A549 (cell line): ENCODE measurements around the gene PDGFRA. TPM values are rescaled to one million over a fixed set of nuclear protein-coding genes. Genes with fewer than 3 reads are reported as not detected.

Experiments used
- ATAC-seq, 2 experiments: fragments of 200-7000 bp in 1 of 2; fragments of >200 bp in 1 of 2; cut with Nextera tagmentation in 1 of 2; cut with Tn5 transposase in 1 of 2; 3 replicates each; pipeline versions ENCODE4 v1.8.0 to v1.9.1; 2018 to 2020; ENCODE audit warnings: mild to moderate bottlenecking in 1 of 2, moderate library complexity in 1 of 2
- CTCF ChIA-PET: fragments of 300-600 bp; sonication (Branson Sonifier 250); formaldehyde crosslinking; extraction: SDS; loops from one replicate; lab custom pipeline; 2021; ENCODE audit warnings: antibody characterized with exemption, inconsistent platforms; lab: Yijun Ruan, JAX
- POLR2A ChIA-PET: fragments of 350-600 bp; formaldehyde crosslinking; extraction: SDS; loops from one replicate; lab custom pipeline; 2021; ENCODE audit warnings: antibody characterized with exemption, inconsistent platforms; lab: Yijun Ruan, JAX
- DNase-seq, 2 experiments: peaks; one replicate each; pipeline versions ENCODE4 v3.0.0 to v3.0.0-alpha.2; 2011 to 2016; ENCODE audit warnings: low read depth in 1 of 2, low spot score in 1 of 2
- FAIRE-seq: peaks from 2 replicates; lab custom pipeline; 2011; peaks lifted over from hg19 to GRCh38; lab: Jason Lieb, UNC
- H3K27ac ChIP-seq, 2 experiments: fragments of >200 bp; sonication (Bioruptor Twin); formaldehyde crosslinking; 3 replicates each; pipeline ENCODE4 v1.5.1; 2016 to 2017
- H3K4me1 ChIP-seq: fragments of >200 bp; sonication (Bioruptor Twin); formaldehyde crosslinking; 3 replicates; pipeline ENCODE4 v1.6.1; 2016
- H3K4me2 ChIP-seq: fragments of >200 bp; sonication (Bioruptor Twin); formaldehyde crosslinking; 3 replicates; pipeline ENCODE4 v1.6.1; 2016
- H3K4me3 ChIP-seq: fragments of >200 bp; sonication (Bioruptor Twin); formaldehyde crosslinking; 3 replicates; pipeline ENCODE4 v1.5.1; 2016
- H3K9me3 ChIP-seq: fragments of >200 bp; sonication (Bioruptor Twin); formaldehyde crosslinking; 3 replicates; pipeline ENCODE4 v1.6.1; 2016
- ATOH8 ChIP-seq: fragments of 250-450 bp; sonication (Bioruptor Pico); IDR thresholded peaks from 2 replicates; pipeline ENCODE4 v1.5.0; 2020; ENCODE audit warnings: low read depth, mild to moderate bottlenecking, moderate library complexity
- CBX8 ChIP-seq: fragments of 200-600 bp; sonication (generic); IDR thresholded peaks from 2 replicates; pipeline ENCODE4 v1.6.1; 2016
- CEBPB ChIP-seq, 2 experiments: fragments of >200 bp in 1 of 2; sonication (Bioruptor Twin) in 1 of 2; formaldehyde crosslinking in 1 of 2; IDR thresholded peaks; 2 replicates each; pipeline ENCODE4 v1.6.1; 2012 to 2016
- CHD4 ChIP-seq: fragments of 200-600 bp; sonication (generic); IDR thresholded peaks from 2 replicates; pipeline ENCODE4 v1.6.1; 2016; ENCODE audit warnings: antibody characterized with exemption, mild to moderate bottlenecking, borderline replicate concordance
- EHF ChIP-seq: fragments of 250-450 bp; sonication (Bioruptor Pico); IDR thresholded peaks from 2 replicates; pipeline ENCODE4 v1.5.0; 2020; ENCODE audit warnings: mild to moderate bottlenecking
- EHMT2 ChIP-seq: fragments of 200-600 bp; sonication (generic); IDR thresholded peaks from 2 replicates; pipeline ENCODE4 v1.6.1; 2016; ENCODE audit warnings: antibody characterized with exemption, low read depth, mild to moderate bottlenecking, moderate library complexity
- FOSL2 ChIP-seq, 2 experiments: fragments of 450-650 bp in 1 of 2; fragments of >200 bp in 1 of 2; sonication (Bioruptor Twin) in 1 of 2; formaldehyde crosslinking; IDR thresholded peaks; 2 replicates each; pipeline versions ENCODE4 v1.5.0 to v1.6.1; 2016 to 2020; ENCODE audit warnings: mild to moderate bottlenecking in 1 of 2, moderate library complexity in 1 of 2
- FOXS1 ChIP-seq: fragments of 250-450 bp; sonication (Bioruptor Pico); IDR thresholded peaks from 2 replicates; pipeline ENCODE4 v1.5.0; 2020; ENCODE audit warnings: mild to moderate bottlenecking, moderate library complexity
- GATA3 ChIP-seq: IDR thresholded peaks from 2 replicates; pipeline ENCODE4 v1.6.1; 2012; ENCODE audit warnings: borderline replicate concordance
- HEYL ChIP-seq: fragments of 250-450 bp; sonication (Bioruptor Pico); IDR thresholded peaks from 2 replicates; pipeline ENCODE4 v1.8.0; 2021; ENCODE audit warnings: mild to moderate bottlenecking, moderate library complexity
- HMGXB4 ChIP-seq: fragments of 250-450 bp; sonication (Bioruptor Pico); IDR thresholded peaks from 2 replicates; pipeline ENCODE4 v1.5.0; 2021; ENCODE audit warnings: mild to moderate bottlenecking, moderate library complexity, borderline replicate concordance
- HOXA7 ChIP-seq: fragments of 250-450 bp; sonication (Bioruptor Pico); IDR thresholded peaks from 2 replicates; pipeline ENCODE4 v1.5.0; 2020; ENCODE audit warnings: mild to moderate bottlenecking, moderate library complexity
- JUNB ChIP-seq: fragments of >200 bp; sonication (Bioruptor Twin); formaldehyde crosslinking; IDR thresholded peaks from 2 replicates; pipeline ENCODE4 v1.6.1; 2016
- KDM1A ChIP-seq: fragments of 200-600 bp; sonication (generic); IDR thresholded peaks from 2 replicates; pipeline ENCODE4 v1.6.1; 2016; ENCODE audit warnings: low read depth, mild to moderate bottlenecking
- KDM5A ChIP-seq: fragments of 200-600 bp; sonication (generic); IDR thresholded peaks from 2 replicates; pipeline ENCODE4 v1.6.1; 2016; ENCODE audit warnings: antibody characterized with exemption, mild to moderate bottlenecking
- MYC ChIP-seq: IDR thresholded peaks from 2 replicates; pipeline ENCODE4 v1.6.1; 2012; ENCODE audit warnings: mild to moderate bottlenecking, inconsistent platforms, low read length, improper control_type of control experiment, borderline replicate concordance
- POLR2A ChIP-seq: IDR thresholded peaks from 2 replicates; pipeline ENCODE4 v1.6.1; 2012; ENCODE audit warnings: mild to moderate bottlenecking, low read length
- POLR2AphosphoS2 ChIP-seq: conservative IDR thresholded peaks from 2 replicates; pipeline ENCODE4 v1.6.1; 2012; ENCODE audit warnings: low read length, improper control_type of control experiment, inconsistent platforms
- RARB ChIP-seq: fragments of 250-450 bp; sonication (Bioruptor Pico); IDR thresholded peaks from 2 replicates; pipeline ENCODE4 v1.8.0; 2021; ENCODE audit warnings: mild to moderate bottlenecking, moderate library complexity
- RCOR1 ChIP-seq: fragments of 150-350 bp; IDR thresholded peaks from 2 replicates; pipeline ENCODE4 v1.6.1; 2014; ENCODE audit warnings: antibody characterized with exemption, low read length, low read depth
- RNF2 ChIP-seq: fragments of 200-600 bp; sonication (generic); IDR thresholded peaks from 2 replicates; pipeline ENCODE4 v1.6.1; 2016; ENCODE audit warnings: low read depth, mild to moderate bottlenecking, antibody characterized with exemption, moderate library complexity, borderline replicate concordance
- SREBF2 ChIP-seq: fragments of 450-650 bp; IDR thresholded peaks from 2 replicates; pipeline ENCODE4 v1.6.1; 2014; ENCODE audit warnings: mild to moderate bottlenecking, moderate library complexity
- ZSCAN20 ChIP-seq: fragments of 250-450 bp; sonication (Bioruptor Pico); IDR thresholded peaks from 2 replicates; pipeline ENCODE4 v1.8.0; 2022; ENCODE audit warnings: mild to moderate bottlenecking, moderate library complexity
- WGBS: methylation state at CpG from one replicate; pipeline ENCODE4 v1.1.6; 2017; ENCODE audit errors: missing lambda C conversion rate; 5-methylcytosine and 5-hydroxymethylcytosine counted together
- polyA plus RNA-seq, 4 experiments: library from polyadenylated mRNA; depleted of rRNA in 3 of 4; stranded (reverse); fragments of >200 nt; fragmentation: RNase III in 1 of 4; extraction: RNeasy Plus Mini Kit Qiagen cat#74134 plus additional on column Dnase treatment in 1 of 4; gene quantifications; 2 replicates in 3 of 4; 3 replicates in 1 of 4; pipeline ENCODE4 v1.2.3, GENCODE V29; 2011 to 2017
- TF ChIP-seq, protein P1 (sequence below): fragments of >200 bp; sonication (Bioruptor Twin); formaldehyde crosslinking; IDR thresholded peaks from 3 replicates; pipeline ENCODE4 v1.5.1; 2016
- TF ChIP-seq, protein P2 (sequence below): IDR thresholded peaks from 2 replicates; pipeline ENCODE4 v1.6.1; 2012; ENCODE audit warnings: low read depth, borderline replicate concordance
- TF ChIP-seq, protein P3 (sequence below): fragments of 450-650 bp; IDR thresholded peaks from 2 replicates; pipeline ENCODE4 v1.6.1; 2014; ENCODE audit warnings: antibody characterized with exemption

PDGFRA gene
- polyA plus RNA-seq, 2 of the 4 experiments (the other 2 are of a cell fraction): 0.40 to 0.92 TPM

DNA sequence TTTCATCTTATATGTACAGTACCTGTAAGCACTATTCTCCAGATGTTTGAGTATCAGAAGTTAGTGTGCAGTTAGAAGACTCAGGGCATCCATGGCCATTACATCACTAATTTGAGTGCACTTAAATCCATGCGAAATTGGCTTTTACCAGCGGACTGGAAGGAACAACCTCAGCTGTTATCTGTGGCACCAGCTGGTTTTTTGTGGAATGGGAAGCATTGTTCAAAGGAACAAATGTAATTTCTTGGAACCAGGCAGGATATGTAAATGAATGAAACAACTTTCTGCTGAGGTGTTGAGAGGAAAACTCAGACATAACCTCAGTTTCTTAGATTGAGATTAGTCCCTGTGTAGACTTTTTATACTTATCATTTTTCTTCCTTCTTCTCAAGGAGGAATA is 60.2 kb downstream of the PDGFRA start:
- Histone ChIP-seq H3K4me3 (no peak overlapping the region), H3K4me1 (no peaks in the 10 kb centered on the region)
- FAIRE-seq: no peak
- ChIA-PET CTCF (no interaction called here), POLR2A (no interaction called here)
- no peak for DNase-seq
- TF ChIP-seq HMGXB4 (CRISPR knock-in tag) (no peak), EHF (CRISPR knock-in tag) (no peak), HEYL (CRISPR knock-in tag) (no peak), FOSL2 (IDR thresholded peaks at IDR 0.05) (no peak), FOSL2 (CRISPR knock-in tag; IDR thresholded peaks at IDR 0.05) (no peak), CEBPB (IDR thresholded peaks at IDR 0.05) (no peak), RARB (CRISPR knock-in tag) (no peak), EHMT2 (no peak), POLR2AphosphoS2 (no peak)
- TF ChIP-seq, protein P1, sequence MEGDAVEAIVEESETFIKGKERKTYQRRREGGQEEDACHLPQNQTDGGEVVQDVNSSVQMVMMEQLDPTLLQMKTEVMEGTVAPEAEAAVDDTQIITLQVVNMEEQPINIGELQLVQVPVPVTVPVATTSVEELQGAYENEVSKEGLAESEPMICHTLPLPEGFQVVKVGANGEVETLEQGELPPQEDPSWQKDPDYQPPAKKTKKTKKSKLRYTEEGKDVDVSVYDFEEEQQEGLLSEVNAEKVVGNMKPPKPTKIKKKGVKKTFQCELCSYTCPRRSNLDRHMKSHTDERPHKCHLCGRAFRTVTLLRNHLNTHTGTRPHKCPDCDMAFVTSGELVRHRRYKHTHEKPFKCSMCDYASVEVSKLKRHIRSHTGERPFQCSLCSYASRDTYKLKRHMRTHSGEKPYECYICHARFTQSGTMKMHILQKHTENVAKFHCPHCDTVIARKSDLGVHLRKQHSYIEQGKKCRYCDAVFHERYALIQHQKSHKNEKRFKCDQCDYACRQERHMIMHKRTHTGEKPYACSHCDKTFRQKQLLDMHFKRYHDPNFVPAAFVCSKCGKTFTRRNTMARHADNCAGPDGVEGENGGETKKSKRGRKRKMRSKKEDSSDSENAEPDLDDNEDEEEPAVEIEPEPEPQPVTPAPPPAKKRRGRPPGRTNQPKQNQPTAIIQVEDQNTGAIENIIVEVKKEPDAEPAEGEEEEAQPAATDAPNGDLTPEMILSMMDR: no peak
- TF ChIP-seq, all 56 proteins: peak for 0
- 14% methylated on average over 2 of the region's 2 CpGs for WGBS
- no peak overlapping the region for H3K27ac ChIP-seq
- H3K9me3 ChIP-seq: no peaks in the 10 kb centered on the region
- no peak for ATAC-seq
- no peak overlapping the region for H3K4me2 ChIP-seq

- WGBS: 1% methylated on average over 3 of the region's 3 CpGs
- Histone ChIP-seq H3K27ac (no peak overlapping the region), H3K4me3 (no peak overlapping the region)
- FAIRE-seq: no peak
- TF ChIP-seq ATOH8 (CRISPR knock-in tag): no peak
- no peak for TF ChIP-seq CHD4
- no peak for TF ChIP-seq SREBF2
- no peak for TF ChIP-seq RCOR1
- TF ChIP-seq RARB (CRISPR knock-in tag): no peak
- TF ChIP-seq, all 56 proteins: peak for 0
- CTCF ChIA-PET: interaction anchor here (1.1 kb wide), 1 partner anchor 150 kb away, joined by 3 read pairs; no protein-coding TSS in a partner anchor
- DNase-seq (no peak), ATAC-seq (no peak)
- Histone ChIP-seq H3K4me2 (no peak overlapping the region), H3K9me3 (no peaks in the 10 kb centered on the region), H3K4me1 (no peaks in the 10 kb centered on the region)
- POLR2A ChIA-PET: no interaction called here
These were observed 61.9 kb downstream of the PDGFRA start for GRCh38 chr4:54290980-54291379.

DNA sequence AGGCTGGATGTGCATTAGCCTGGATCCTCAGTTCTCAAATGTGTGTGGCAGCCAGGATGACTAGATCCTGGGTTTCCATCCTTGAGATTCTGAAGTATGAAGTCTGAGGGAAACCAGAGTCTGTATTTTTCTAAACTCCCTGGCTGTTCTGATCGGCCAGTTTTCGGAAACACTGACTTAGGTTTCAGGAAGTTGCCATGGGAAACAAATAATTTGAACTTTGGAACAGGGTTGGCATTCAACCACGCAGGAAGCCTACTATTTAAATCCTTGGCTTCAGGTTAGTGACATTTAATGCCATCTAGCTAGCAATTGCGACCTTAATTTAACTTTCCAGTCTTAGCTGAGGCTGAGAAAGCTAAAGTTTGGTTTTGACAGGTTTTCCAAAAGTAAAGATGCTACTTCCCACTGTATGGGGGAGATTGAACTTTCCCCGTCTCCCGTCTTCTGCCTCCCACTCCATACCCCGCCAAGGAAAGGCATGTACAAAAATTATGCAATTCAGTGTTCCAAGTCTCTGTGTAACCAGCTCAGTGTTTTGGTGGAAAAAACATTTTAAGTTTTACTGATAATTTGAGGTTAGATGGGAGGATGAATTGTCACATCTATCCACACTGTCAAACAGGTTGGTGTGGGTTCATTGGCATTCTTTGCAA is 67.6 kb downstream of the PDGFRA start:
- POLR2A ChIA-PET: no interaction called here
- H3K4me2 ChIP-seq: no peak overlapping the region
- 35% methylated on average over 7 of the region's 7 CpGs for WGBS
- CTCF ChIA-PET: no interaction called here
- no peak overlapping the region for H3K27ac ChIP-seq
- DNase-seq (no peak), FAIRE-seq (no peak), ATAC-seq (no peak)
- H3K4me1 ChIP-seq: no peaks in the 10 kb centered on the region
- no peak for TF ChIP-seq RNF2
- no peak for TF ChIP-seq KDM1A
- no peak for TF ChIP-seq POLR2A
- TF ChIP-seq MYC: no peak
- no peak for TF ChIP-seq ZSCAN20
- TF ChIP-seq FOXS1 (CRISPR knock-in tag): no peak
- no peak for TF ChIP-seq HMGXB4 (CRISPR knock-in tag)
- no peak for TF ChIP-seq KDM5A
- no peak for TF ChIP-seq JUNB
- no peak for TF ChIP-seq GATA3
- TF ChIP-seq HEYL (CRISPR knock-in tag): no peak
- no peak for TF ChIP-seq EHF (CRISPR knock-in tag)
- TF ChIP-seq CBX8: no peak
- TF ChIP-seq, protein P2, sequence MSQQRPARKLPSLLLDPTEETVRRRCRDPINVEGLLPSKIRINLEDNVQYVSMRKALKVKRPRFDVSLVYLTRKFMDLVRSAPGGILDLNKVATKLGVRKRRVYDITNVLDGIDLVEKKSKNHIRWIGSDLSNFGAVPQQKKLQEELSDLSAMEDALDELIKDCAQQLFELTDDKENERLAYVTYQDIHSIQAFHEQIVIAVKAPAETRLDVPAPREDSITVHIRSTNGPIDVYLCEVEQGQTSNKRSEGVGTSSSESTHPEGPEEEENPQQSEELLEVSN: no peak
- TF ChIP-seq HOXA7 (CRISPR knock-in tag): no peak
- TF ChIP-seq, protein P3, sequence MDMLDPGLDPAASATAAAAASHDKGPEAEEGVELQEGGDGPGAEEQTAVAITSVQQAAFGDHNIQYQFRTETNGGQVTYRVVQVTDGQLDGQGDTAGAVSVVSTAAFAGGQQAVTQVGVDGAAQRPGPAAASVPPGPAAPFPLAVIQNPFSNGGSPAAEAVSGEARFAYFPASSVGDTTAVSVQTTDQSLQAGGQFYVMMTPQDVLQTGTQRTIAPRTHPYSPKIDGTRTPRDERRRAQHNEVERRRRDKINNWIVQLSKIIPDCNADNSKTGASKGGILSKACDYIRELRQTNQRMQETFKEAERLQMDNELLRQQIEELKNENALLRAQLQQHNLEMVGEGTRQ: no peak
- no peak for TF ChIP-seq FOSL2 (IDR thresholded peaks at IDR 0.05)
- no peak for TF ChIP-seq FOSL2 (CRISPR knock-in tag; IDR thresholded peaks at IDR 0.05)
- H3K9me3 ChIP-seq: no peaks in the 10 kb centered on the region
- no peak overlapping the region for H3K4me3 ChIP-seq
